Activated naive CD4-positive, alpha-beta T cell treated with anti-CD3 and anti-CD28 coated beads, Interleukin-2, amount 50 U/mL, for 24 hours (primary cell): ENCODE data around the gene VPS50.

ENCODE experiments used
- H3K27ac Mint-ChIP-seq: one replicate; pipeline ENCODE4 v1.8.0; 2021; ENCODE audit warnings: mild to moderate bottlenecking, mixed read lengths
- H3K27me3 Mint-ChIP-seq: one replicate; pipeline ENCODE4 v1.8.0; 2021; ENCODE audit warnings: mixed read lengths
- H3K36me3 Mint-ChIP-seq: one replicate; pipeline ENCODE4 v1.8.0; 2021; ENCODE audit warnings: mixed read lengths
- H3K4me1 Mint-ChIP-seq: one replicate; pipeline ENCODE4 v1.8.0; 2021; ENCODE audit warnings: mixed read lengths
- H3K4me3 Mint-ChIP-seq: one replicate; pipeline ENCODE4 v1.8.0; 2021; ENCODE audit warnings: mild to moderate bottlenecking, mixed read lengths
- H3K9me3 Mint-ChIP-seq: one replicate; pipeline ENCODE4 v1.8.0; 2021; ENCODE audit warnings: mixed read lengths

VPS50 gene

DNA sequence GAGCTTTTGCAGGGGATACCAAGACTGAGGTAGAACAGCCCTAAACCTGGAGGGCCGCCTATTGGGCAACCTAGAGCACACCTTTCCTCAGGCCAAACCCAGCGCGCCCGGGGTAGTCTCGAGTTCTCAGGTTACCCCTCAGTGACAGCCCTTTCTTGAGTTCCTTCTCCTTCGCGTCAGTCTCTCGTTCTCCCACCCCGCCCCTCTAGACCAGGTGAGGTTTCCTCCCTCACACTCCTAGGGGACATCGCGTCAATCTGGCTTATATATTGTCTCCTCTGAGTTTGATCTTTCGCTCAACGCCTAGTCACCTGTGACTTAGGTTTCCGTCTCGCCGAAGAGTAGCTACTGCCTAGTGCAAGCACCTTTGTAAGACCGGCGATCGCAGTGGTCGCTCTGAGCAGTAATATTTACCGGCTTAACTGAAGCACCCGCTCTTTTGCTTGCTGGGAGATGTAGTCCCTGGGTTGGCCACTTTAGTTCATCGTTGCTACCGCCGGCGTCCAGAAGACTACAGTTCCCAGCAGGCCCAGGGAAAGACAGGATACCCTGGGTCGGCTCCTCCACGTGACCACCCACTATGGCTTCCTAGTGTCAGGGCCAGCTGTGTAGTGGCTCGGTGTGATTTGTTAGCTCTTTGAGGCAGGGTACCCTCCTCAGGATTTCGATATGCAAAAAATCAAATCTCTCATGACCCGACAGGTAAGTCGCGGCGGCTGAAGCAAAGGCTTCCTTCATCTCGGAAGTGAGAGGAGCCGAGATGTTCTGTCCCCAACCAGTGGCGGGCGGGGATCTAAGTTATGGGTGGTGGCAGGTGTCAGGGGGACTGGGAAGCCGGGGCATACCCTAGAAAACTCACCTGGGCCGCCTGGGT, at the start of gene VPS50:
Gene VPS50 (plus strand): TSS at position 568 of the 874 bp plus-strand sequence. CDS start 102 bp downstream, at position 670.
- H3K36me3 Mint-ChIP-seq, result no peaks in the 10 kb centered on the region

GRCh38 chr7:93185303-93186027, 46.7 kb upstream of the VPS50 start:
- H3K27ac Mint-ChIP-seq, result no peak overlapping the region
- no peak overlapping the region for H3K4me3 Mint-ChIP-seq
- no peaks in the 10 kb centered on the region for H3K4me1 Mint-ChIP-seq
- H3K9me3 Mint-ChIP-seq, result no peaks in the 10 kb centered on the region
- H3K27me3 Mint-ChIP-seq, result peaks cover 18% of the 10 kb centered on the region
- no peaks in the 10 kb centered on the region for H3K36me3 Mint-ChIP-seq

More for the DNA sequence above, at the start of gene VPS50:
- Mint-ChIP-seq H3K4me3 (peak within 1 kb of the TSS; percentile 98), H3K4me1 (peaks cover 21% of the 10 kb centered on the region), H3K27me3 (no peaks in the 10 kb centered on the region), H3K9me3 (no peaks in the 10 kb centered on the region), H3K27ac (peak within 1 kb of the TSS; percentile 97)

- Mint-ChIP-seq H3K9me3 (no peaks in the 10 kb centered on the region), H3K4me1 (no peaks in the 10 kb centered on the region), H3K27ac (no peak overlapping the region), H3K4me3 (no peak overlapping the region), H3K36me3 (no peaks in the 10 kb centered on the region), H3K27me3 (peaks cover 17% of the 10 kb centered on the region)
Observed at GRCh38 chr7:93188870-93189634, 43.1 kb upstream of the VPS50 start.

DNA sequence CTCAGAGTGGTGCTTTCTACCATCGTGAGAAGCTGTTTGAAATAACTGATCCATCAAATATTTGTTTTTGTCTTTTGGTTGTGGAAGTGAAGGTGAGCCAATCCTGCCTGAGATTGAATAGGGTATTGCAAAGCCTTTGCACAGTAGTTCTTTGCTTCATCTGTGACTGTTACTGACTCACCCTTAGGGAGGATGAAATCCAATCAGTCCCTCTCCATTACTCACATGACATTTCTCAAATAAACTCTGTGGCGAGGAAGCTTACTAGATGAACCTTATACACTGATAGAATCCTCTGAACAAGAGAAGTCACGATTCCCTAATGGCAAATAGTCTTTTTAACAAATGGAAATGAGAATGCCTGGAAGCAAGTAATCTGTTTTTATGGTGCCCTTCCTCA, 37.8 kb upstream of the VPS50 start:
- no peaks in the 10 kb centered on the region for H3K9me3 Mint-ChIP-seq
- no peaks in the 10 kb centered on the region for H3K4me1 Mint-ChIP-seq
- H3K4me3 Mint-ChIP-seq, result no peak overlapping the region
- H3K27me3 Mint-ChIP-seq, result peaks cover 20% of the 10 kb centered on the region
- H3K27ac Mint-ChIP-seq, result no peak overlapping the region
- H3K36me3 Mint-ChIP-seq, result no peaks in the 10 kb centered on the region

- H3K36me3 Mint-ChIP-seq, result no peaks in the 10 kb centered on the region
- H3K4me3 Mint-ChIP-seq, result no peak overlapping the region
- no peaks in the 10 kb centered on the region for H3K9me3 Mint-ChIP-seq
- no peaks in the 10 kb centered on the region for H3K4me1 Mint-ChIP-seq
- H3K27me3 Mint-ChIP-seq, result peaks cover 16% of the 10 kb centered on the region
- H3K27ac Mint-ChIP-seq, result no peak overlapping the region
Observed at GRCh38 chr7:93196336-93196735, 35.8 kb upstream of the VPS50 start.

- Mint-ChIP-seq H3K4me1 (no peaks in the 10 kb centered on the region), H3K27ac (no peak overlapping the region), H3K9me3 (no peaks in the 10 kb centered on the region), H3K4me3 (no peak overlapping the region), H3K27me3 (peaks cover 19% of the 10 kb centered on the region), H3K36me3 (no peaks in the 10 kb centered on the region)
Observed at GRCh38 chr7:93198472-93198871, 33.7 kb upstream of the VPS50 start.

DNA sequence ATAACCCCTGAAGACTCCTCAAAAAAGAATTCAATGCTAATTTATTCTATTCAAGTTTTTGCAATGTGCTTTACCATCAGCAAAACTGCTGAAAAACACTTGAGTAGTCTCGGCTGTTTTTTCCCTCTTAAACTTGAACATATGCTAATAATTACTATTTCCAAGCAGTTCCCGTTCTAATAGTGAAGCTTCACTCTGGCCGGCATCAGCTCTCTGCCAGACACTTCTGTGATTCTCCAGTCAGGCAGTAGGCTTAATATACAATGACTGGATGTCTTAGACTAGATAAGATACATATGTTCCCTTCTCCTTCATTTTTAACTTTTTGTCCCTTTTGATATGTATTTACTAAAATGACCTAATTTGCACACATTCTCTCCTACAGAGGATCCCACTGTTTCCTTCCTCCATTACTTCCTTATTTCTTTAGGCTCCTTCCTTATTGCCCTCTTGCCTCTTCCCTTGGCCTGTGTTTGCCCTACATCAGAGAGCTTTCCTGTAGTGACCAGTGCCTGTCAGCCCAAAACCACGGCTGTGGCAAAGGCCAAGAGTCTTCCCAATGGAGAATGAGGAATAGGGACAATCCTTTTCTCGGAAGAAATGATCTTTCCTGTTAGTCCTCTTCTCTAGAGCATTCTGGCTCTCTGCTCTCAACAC, 29.4 kb upstream of the VPS50 start:
- no peaks in the 10 kb centered on the region for H3K4me1 Mint-ChIP-seq
- no peak overlapping the region for H3K4me3 Mint-ChIP-seq
- H3K27ac Mint-ChIP-seq, result no peak overlapping the region
- peaks cover 15% of the 10 kb centered on the region for H3K27me3 Mint-ChIP-seq
- no peaks in the 10 kb centered on the region for H3K36me3 Mint-ChIP-seq
- no peaks in the 10 kb centered on the region for H3K9me3 Mint-ChIP-seq

DNA sequence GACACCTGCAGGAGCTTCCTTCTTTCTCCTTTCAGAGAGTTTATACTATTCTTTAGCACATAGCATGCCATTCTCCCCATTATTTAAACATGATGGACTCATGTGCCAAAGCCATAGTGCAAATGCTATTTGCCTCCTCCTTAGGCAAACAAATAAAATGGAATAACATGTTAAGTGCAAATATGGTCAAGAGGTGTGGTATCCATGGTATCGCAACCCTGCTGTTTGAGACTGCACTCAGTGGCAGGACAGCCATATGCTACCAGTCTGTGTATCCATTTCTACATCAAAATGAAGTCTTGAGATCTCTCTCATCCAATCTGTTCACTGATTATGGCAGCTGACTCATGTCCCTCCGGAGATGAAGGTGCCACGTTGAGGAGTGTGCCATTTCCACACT, 28.7 kb upstream of the VPS50 start:
- Mint-ChIP-seq H3K4me1 (no peaks in the 10 kb centered on the region), H3K4me3 (no peak overlapping the region), H3K9me3 (no peaks in the 10 kb centered on the region), H3K36me3 (no peaks in the 10 kb centered on the region), H3K27me3 (peaks cover 13% of the 10 kb centered on the region), H3K27ac (no peak overlapping the region)

GRCh38 chr7:93205046-93205445, 27.1 kb upstream of the VPS50 start:
- Mint-ChIP-seq H3K9me3 (no peaks in the 10 kb centered on the region), H3K27me3 (peaks cover 10% of the 10 kb centered on the region), H3K36me3 (no peaks in the 10 kb centered on the region), H3K4me3 (no peak overlapping the region), H3K4me1 (no peaks in the 10 kb centered on the region), H3K27ac (no peak overlapping the region)

- no peaks in the 10 kb centered on the region for H3K36me3 Mint-ChIP-seq
- H3K4me3 Mint-ChIP-seq, result no peak overlapping the region
- H3K27me3 Mint-ChIP-seq, result peaks cover 14% of the 10 kb centered on the region
- H3K4me1 Mint-ChIP-seq, result no peaks in the 10 kb centered on the region
- no peaks in the 10 kb centered on the region for H3K9me3 Mint-ChIP-seq
- no peak overlapping the region for H3K27ac Mint-ChIP-seq
Observed at GRCh38 chr7:93211228-93211818, 20.8 kb upstream of the VPS50 start.

GRCh38 chr7:93212881-93213280, 19.3 kb upstream of the VPS50 start:
- Mint-ChIP-seq H3K9me3 (no peaks in the 10 kb centered on the region), H3K36me3 (no peaks in the 10 kb centered on the region), H3K4me3 (no peak overlapping the region), H3K27me3 (peaks cover 16% of the 10 kb centered on the region), H3K27ac (no peak overlapping the region), H3K4me1 (no peaks in the 10 kb centered on the region)

DNA sequence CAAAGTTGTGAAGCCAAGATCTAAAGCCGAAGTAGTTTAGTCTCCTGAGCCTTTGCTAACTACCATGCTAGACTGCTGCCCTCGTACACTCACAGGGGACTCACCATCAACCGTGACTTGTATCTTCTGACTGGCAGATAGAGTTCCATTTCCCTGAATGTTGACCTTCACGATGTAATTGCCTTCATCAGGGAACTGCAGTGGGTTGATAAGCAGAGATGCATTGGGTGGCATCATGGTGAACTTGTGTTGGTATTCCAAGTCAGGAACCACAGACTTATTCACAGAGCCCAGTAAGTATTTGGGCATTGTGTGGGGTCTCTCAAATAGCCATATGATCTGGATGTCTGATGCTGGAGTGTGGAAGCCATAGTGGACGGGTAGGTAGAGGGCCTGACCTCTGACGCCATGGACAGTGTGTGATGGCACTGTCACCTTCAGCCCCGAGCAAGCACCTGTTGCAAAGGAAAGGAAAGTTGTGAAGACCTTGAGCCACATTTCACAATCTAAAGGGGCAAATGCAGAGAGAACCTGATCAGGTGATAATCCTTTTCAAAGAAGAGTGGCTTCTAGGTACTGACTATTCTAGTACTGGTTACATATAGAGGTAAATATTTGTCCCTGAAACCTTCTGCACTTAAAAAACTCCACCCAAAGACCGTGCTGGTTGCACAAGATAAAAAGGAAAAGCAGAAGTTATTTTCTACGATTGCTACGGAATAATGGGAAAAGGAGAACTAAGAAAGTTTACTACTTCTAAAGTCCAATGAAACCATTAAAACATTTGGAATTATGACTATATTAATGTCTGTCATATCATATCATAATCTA, 13.0 kb upstream of the VPS50 start:
- no peak overlapping the region for H3K27ac Mint-ChIP-seq
- no peaks in the 10 kb centered on the region for H3K4me1 Mint-ChIP-seq
- peaks cover 8% of the 10 kb centered on the region for H3K27me3 Mint-ChIP-seq
- H3K9me3 Mint-ChIP-seq, result no peaks in the 10 kb centered on the region
- no peaks in the 10 kb centered on the region for H3K36me3 Mint-ChIP-seq
- H3K4me3 Mint-ChIP-seq, result no peak overlapping the region

GRCh38 chr7:93219868-93220267, 12.3 kb upstream of the VPS50 start:
- no peak overlapping the region for H3K27ac Mint-ChIP-seq
- no peak overlapping the region for H3K4me3 Mint-ChIP-seq
- H3K36me3 Mint-ChIP-seq, result no peaks in the 10 kb centered on the region
- H3K27me3 Mint-ChIP-seq, result peaks cover 8% of the 10 kb centered on the region
- H3K9me3 Mint-ChIP-seq, result no peaks in the 10 kb centered on the region
- no peaks in the 10 kb centered on the region for H3K4me1 Mint-ChIP-seq

- H3K36me3 Mint-ChIP-seq, result no peaks in the 10 kb centered on the region
- peaks cover 11% of the 10 kb centered on the region for H3K4me1 Mint-ChIP-seq
- H3K27me3 Mint-ChIP-seq, result no peaks in the 10 kb centered on the region
- no peak within 1 kb of the TSS for H3K4me3 Mint-ChIP-seq
- H3K9me3 Mint-ChIP-seq, result no peaks in the 10 kb centered on the region
- H3K27ac Mint-ChIP-seq, result peak within 1 kb of the TSS; percentile 41
Observed at GRCh38 chr7:93226310-93226709, 5.9 kb upstream of the VPS50 start, which contains the start of gene HEPACAM2. TSS of gene HEPACAM2 (minus strand) at chr7:93226469.
